ENCODE results near the gene SIMC1.

DNA sequence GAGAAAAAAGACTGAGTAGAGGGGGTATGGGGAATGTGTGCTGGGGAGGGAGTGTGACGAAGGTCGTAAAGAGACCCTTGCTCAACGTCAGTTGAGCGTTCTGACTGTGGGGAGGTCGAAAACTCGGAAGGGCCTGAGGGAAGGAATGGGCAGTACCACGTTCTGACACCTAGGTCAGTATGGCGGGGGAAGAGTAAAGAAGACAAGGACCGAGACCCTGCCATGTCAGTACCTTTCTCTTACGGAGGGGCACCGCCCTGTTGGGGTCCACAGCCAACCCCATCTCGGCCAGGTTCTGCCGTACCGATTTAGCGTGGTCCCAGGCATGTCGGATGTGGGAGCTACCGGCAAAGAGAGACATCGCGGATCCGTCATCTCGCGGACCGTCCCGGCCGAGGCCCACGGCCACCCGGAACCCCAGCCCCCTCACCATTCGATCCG is 149.8 kb downstream of the SIMC1 start:
- no peak for TF ChIP-seq POLR2A (IDR thresholded peaks at IDR 0.05)
- TF ChIP-seq, protein P1, sequence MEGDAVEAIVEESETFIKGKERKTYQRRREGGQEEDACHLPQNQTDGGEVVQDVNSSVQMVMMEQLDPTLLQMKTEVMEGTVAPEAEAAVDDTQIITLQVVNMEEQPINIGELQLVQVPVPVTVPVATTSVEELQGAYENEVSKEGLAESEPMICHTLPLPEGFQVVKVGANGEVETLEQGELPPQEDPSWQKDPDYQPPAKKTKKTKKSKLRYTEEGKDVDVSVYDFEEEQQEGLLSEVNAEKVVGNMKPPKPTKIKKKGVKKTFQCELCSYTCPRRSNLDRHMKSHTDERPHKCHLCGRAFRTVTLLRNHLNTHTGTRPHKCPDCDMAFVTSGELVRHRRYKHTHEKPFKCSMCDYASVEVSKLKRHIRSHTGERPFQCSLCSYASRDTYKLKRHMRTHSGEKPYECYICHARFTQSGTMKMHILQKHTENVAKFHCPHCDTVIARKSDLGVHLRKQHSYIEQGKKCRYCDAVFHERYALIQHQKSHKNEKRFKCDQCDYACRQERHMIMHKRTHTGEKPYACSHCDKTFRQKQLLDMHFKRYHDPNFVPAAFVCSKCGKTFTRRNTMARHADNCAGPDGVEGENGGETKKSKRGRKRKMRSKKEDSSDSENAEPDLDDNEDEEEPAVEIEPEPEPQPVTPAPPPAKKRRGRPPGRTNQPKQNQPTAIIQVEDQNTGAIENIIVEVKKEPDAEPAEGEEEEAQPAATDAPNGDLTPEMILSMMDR (IDR thresholded peaks at IDR 0.05), result no peak
